GM10847 (cell line): ENCODE measurements around the gene CHMP6.

ENCODE experiments used
- POLR2A ChIP-seq: IDR thresholded peaks from 2 replicates; pipeline ENCODE4 v1.6.1; 2011; ENCODE audit not compliant: insufficient read length; ENCODE audit errors: extremely low read depth

CHMP6 gene

GRCh38 chr17:81002409-81003361 lies 11.0 kb downstream of the CHMP6 start:
- no peak for TF ChIP-seq POLR2A

- no peak for TF ChIP-seq POLR2A
Measured at GRCh38 chr17:81003711-81004475, 12.3 kb downstream of the CHMP6 start.

GRCh38 chr17:81006891-81007290 lies 15.2 kb downstream of the CHMP6 start:
- no peak for TF ChIP-seq POLR2A

DNA sequence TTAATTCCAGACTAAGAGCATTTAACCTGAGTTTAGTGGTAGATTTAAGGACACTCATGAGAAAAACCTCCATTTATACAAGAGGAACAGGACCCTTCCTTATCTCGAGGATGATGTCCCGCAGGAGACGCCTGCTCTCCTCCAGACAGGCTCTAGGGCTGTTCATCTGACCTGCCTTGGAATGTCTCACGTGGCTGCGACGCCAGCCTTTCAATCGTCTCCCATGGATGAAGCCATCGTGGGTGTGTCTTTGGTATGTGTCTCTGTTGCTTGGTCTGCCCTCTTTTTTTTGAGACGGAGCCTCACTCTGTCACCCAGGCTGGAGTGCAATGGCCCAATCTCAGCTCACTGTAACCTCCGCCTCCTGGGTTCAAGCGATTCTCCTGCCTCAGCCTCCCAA lies 16.5 kb downstream of the CHMP6 start:
- no peak for TF ChIP-seq POLR2A

GRCh38 chr17:81009136-81009535 lies 17.5 kb downstream of the CHMP6 start:
- no peak for TF ChIP-seq POLR2A

DNA sequence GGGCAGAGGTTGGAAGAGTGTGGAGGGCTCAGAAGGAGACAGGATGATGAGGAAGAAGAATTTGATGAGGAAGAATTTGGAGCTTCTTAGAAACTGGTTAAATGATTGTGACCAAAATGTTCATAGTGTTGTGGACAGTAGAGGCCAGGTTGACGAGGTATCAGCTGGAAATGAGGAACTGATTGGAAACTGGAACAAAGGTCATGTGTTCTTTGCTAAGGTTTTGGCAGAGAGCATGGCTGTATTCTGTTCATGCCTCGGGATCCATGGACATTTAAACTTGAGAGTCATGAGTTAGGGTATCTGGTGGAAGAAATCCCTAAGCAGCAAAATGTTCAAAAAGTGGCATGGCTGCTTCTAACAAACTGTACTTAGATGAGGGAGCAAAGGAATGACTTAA lies 19.3 kb downstream of the CHMP6 start:
- TF ChIP-seq POLR2A: no peak

GRCh38 chr17:81011951-81012350 lies 20.3 kb downstream of the CHMP6 start:
- TF ChIP-seq POLR2A: no peak

DNA sequence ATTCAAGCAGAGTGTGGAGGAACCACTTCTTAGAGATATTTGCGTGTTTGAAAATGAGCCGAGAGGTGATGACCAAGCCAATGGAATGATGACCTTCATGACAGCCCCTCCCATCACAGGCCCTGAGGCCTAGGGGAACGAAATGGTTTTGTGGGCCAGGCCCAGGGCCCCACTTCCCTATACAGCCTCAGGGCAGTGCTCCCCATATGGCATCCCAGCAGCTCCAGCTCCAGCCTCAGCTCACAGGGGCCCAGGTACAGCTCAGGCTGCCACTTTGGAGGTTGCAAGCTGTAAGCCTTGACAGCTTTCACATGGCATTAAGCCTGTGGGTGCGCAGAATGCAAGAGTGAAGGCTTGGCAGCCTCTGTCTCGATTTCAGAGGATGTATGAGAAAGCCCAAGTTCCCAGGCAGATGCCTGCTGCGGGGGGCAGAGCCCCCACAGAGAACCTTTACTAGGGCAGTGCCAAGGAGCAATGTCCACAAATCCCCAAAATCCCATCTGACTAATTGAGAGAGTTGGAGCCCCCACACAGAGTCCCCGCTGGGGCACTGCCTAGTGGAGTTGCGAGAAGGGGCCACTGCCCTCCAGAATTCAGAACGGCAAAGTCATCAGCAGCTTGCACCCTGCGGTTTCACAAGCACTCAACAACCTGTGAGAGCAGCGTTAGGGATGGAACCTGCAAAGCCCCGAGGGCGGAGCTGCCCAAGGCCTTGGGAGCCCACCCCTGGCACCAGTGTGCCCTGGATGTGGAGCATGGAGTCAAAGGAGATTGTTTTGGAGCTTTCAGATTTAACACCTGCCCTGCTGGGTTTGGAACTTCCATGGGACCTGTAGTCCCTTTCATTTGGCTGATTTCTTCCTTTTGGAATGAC lies 21.2 kb downstream of the CHMP6 start:
- TF ChIP-seq POLR2A: no peak

DNA sequence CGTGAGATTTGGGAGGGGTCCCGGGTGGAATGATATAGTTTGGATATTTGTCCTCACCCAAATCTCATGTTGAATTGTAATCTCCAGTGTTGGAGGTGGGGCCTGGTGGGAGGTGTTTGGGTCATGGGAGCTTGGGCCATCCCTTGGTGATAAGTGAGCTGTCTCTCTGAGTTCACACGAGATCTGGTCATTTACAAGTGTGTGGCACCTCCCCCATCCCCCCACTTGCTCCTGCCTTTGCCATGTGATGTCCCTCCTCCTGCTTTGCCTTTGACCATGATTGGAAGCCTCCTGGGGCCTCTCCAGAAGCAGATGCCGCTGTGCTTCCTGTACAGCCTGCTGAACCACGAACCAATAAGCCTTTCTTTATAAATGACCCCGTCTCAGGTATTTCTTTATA lies 22.0 kb downstream of the CHMP6 start:
- TF ChIP-seq POLR2A: no peak

GRCh38 chr17:81015136-81015535 lies 23.5 kb downstream of the CHMP6 start:
- TF ChIP-seq POLR2A: no peak

DNA sequence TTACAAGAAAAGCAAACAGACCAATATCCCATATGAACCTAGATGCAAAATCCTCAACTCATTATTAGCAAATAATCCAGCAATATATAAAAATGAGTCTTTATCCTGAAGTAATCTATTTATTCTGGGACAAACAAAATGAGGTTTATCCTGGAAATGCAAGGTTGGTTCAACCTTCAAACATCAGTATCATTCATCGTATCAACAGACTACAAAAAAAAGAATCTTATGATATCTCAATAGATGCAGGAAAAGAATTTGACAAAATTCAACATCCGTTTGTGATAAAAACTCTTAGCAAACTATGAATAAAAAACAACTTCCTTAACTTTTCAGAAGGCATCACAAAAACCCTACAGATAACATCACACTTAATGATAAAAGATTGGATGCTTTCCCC lies 24.9 kb downstream of the CHMP6 start:
- no peak for TF ChIP-seq POLR2A

DNA sequence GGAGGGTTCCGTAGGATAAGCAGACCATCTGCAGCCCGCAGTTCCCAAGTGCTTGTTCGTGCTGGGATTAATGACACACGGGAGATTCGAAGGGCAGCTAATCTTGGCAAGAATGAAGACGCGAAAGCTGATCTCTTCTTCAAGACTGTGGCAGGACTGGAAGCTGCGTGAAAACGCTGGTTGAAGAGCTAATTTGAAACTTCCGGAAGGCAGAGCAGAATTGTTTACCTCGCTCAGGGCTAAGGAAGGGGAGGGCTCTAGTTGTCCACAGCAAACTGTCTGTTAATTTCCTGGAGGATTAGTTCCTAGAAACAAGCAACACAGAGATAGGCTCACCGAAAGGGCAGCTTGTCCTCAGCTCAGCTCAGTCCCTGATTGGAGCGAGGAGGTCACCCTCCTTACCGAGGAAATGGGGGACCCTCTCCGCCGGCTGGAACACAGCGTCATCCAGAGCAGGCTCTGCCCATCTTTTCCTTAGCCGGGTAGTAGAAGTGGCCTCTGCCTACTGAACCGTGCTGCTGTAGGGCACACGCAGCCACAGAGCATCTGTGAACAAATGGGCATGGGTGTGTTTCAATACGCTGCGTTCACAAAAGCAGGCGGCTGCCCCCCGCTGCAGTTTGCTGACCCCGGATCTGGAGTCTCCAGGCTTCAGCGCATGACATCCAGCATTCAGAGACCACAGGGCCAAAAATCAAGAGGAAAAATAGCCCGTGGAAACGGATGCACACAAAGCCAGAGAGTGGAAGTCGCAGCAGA lies 26.6 kb downstream of the CHMP6 start:
- no peak for TF ChIP-seq POLR2A

- TF ChIP-seq POLR2A: no peak
Measured at GRCh38 chr17:81019563-81020442, 28.2 kb downstream of the CHMP6 start.

GRCh38 chr17:81020443-81020766 lies 28.8 kb downstream of the CHMP6 start:
- no peak for TF ChIP-seq POLR2A
